Hippocampal formation (tissue), 2 donors: ENCODE measurements around the gene RHOB.
"Not testable (repeated sequence)": the region's sequence is repeated elsewhere in the genome, so short reads cannot be mapped to it uniquely, and the experiment has no call there.

Experiments
- DNase-seq, 2 donors: peaks; one replicate each; lab custom pipeline; 2025; lab: John Stamatoyannopoulos, UW

The RHOB gene

DNA sequence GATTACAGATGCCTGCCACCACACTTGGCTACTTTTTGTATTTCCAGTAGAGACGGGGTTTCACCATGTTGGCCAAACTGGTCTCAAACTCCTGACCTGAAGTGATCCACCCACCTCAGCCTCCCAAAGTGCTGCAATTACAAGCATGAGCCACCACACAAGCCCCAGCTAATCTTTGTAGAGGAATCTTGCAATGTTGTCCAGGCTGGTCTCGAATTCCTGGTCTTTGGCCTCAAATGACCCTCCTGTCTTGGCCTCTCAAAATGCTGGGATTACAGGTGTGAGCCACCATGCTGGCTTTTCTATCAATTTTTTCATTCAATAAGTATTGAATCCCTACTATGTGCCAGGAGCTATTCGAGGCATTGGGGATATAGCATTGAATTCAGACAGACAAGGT is 46.2 kb downstream of the RHOB start:
- DNase-seq = not testable (repeated sequence)

DNA sequence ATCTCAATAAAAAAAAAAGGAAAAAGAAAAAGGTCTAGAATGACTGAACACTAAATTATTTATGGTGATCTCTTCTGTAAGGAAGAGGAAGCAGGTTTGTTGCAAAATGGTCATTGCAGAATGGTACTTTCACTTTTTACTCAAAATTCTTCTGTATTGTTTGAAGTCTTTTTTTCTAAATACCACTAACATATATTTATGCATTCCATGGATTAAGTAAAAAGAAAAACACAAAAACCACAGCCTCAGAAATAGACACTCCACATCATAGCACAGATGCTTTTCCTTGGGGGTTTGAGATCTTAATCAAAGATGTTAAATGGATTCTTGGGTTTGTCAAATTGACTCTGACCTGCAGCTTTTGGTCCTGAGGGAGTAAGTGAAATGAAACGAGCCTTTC is 47.4 kb downstream of the RHOB start:
- DNase-seq = no peak

DNA sequence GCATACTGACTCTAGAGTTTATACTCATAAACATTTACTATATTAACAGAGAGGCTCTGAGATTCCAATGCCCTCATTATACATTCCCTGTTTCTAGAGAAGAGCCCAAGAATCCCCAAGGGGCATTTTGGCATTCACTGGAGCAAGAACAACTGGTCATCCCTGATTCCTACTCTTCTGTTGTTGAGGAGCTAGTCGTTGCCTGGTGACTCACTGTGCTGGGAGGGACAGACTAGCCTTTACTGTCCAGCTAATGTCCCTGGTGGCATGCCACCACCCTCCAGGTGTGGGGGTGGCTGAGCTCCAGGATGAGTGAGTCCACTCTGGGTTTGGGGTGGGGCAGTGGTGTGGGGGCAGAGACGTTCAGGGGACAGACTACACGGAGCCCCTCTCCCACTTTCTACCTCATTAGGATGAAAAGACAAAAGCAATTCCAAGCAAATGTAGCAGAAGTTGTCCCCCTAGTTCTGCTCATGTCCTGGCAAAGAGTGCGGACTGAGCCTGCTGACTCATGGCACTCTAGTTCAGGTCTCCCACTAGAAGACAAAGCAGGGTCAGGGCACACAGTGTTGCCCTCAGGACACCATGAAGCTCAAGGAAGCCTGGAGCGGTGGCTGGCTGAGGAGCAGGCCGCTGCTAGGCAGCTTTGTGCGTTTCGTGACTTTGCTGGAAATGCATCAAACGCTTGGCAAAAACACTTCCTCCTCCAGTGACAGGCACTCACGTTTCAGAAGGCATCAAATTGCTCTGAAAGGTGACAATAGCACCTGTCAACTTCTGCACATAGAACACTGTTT is 49.4 kb downstream of the RHOB start:
- no peak for DNase-seq

DNA sequence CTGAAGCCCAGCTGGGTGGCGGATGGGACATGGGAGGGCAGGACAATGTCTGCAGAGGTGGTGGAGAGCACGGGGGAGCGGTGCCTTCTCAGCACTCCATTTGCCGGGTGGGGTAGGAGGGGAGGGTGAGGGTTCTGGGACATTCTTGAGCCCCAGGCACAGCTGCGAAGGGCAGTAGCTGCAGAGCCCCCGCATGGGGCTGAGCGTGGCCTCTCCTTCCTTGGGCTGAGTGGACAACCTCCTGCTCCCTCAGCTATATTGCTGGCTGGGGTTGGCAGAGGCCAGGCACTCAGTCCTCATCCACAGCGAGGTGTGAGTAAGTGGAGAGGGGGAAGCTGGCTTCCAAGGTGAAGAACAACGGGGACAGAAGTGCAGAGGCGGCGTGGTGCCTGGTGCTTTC is 50.1 kb downstream of the RHOB start:
- DNase-seq = no peak
